ENCODE measurements around the gene NEK7. TPM values are rescaled to one million over a fixed set of nuclear protein-coding genes. Genes with fewer than 3 reads are reported as not detected.

The NEK7 gene
- total and polyA plus RNA-seq, 9 of the 15 experiments (the other 6 are each of a cell fraction or from before 2014, with no cell fraction given) = 8.5 to 37.3 (median 27.7) TPM

- Histone ChIP-seq H4K20me1 (replicated peaks; ENCODE audit: control insufficient read depth, insufficient read depth, low read length) (no peaks in the 10 kb centered on the region), H3K79me2 (ENCODE audit: control insufficient read depth, insufficient read depth, low read length) (no peaks in the 10 kb centered on the region), H2AFZ (ENCODE audit: low read depth, low read length) (no peak overlapping the region), H3K9me3 (replicated peaks; ENCODE audit: control insufficient read depth, insufficient read depth, low read depth, low read length) (no peaks in the 10 kb centered on the region), H3K9me1 (ENCODE audit: control insufficient read depth, insufficient read depth, low read length) (no peaks in the 10 kb centered on the region), H3K27ac (ENCODE audit: extremely low read depth, low read depth, low read length) (no peak overlapping the region), H3K4me1 (replicated peaks in 1 of 2; ENCODE audit: control insufficient read depth in 2 of 2, insufficient read depth in 2 of 2, low read length in 2 of 2) (no peaks in the 10 kb centered on the region; a peak in 2 of 5 replicates), H3K4me2 (ENCODE audit: insufficient read depth, low read length) (no peak overlapping the region), H3K9ac (ENCODE audit: insufficient read depth in 1 of 2, low read depth in 2 of 2, low read length in 2 of 2) (no peak overlapping the region), H3K27me3 (ENCODE audit: control insufficient read depth in 2 of 2, insufficient read depth in 2 of 2, low read length in 2 of 2) (no peaks in the 10 kb centered on the region), H3K36me3 (ENCODE audit: control insufficient read depth, insufficient read depth, low read length) (no peaks in the 10 kb centered on the region), H3K4me3 (no peak overlapping the region)
- ATAC-seq = no peak; the same call in 2 of the 3 replicates
- CTCF ChIA-PET (ENCODE audit: low intra/inter-chr PET ratio) = no interaction called here
- intact Hi-C loops (cut with micrococcal nuclease) = loop anchor here (10.0 kb wide), 1 partner anchor 278 kb away; no protein-coding TSS in a partner anchor
- no peak for DNase-seq (ENCODE audit: extremely low read depth in 1 of 4, low spot score in 3 of 4)
- no TSS peak for BruUV-seq (replicated peaks)
- peak; percentile 19 for FAIRE-seq
- WGBS (ENCODE audit: insufficient coverage, low coverage, missing lambda C conversion rate) = 3% methylated on average over 1 of the region's 1 CpG
- POLR2A ChIA-PET = no interaction called here
- in situ Hi-C loops (cut with MboI) = no loop called here
- TF ChIP-seq ZBED1 (IDR thresholded peaks at IDR 0.05) (no peak), CSDE1 (IDR thresholded peaks at IDR 0.05) (no peak), ZNF24 (IDR thresholded peaks at IDR 0.05) (no peak), E4F1 (CRISPR knock-in tag; IDR thresholded peaks at IDR 0.05; ENCODE audit: borderline replicate concordance) (no peak), TRIM24 (IDR thresholded peaks at IDR 0.05) (peak in 1 of 2 experiments; percentile 29; a peak in 1 of 4 replicates), THAP7 (CRISPR knock-in tag; IDR thresholded peaks at IDR 0.05) (no peak), ELK1 (CRISPR knock-in tag; IDR thresholded peaks at IDR 0.05) (no peak), SIN3A (IDR thresholded peaks at IDR 0.05; ENCODE audit: borderline replicate concordance in 2 of 2, control insufficient read depth in 1 of 2, low read depth in 2 of 2, low read length in 2 of 2) (no peak), HOMEZ (CRISPR knock-in tag; IDR thresholded peaks at IDR 0.05) (no peak), CHCHD3 (CRISPR knock-in tag; IDR thresholded peaks at IDR 0.05) (no peak), TEAD4 (IDR thresholded peaks at IDR 0.05; ENCODE audit: low read length) (peak; percentile 36; the same call in 1 of the 2 replicates), TEAD4 (CRISPR knock-in tag; IDR thresholded peaks at IDR 0.05; ENCODE audit: borderline replicate concordance) (no peak), POLR3G (IDR thresholded peaks at IDR 0.05; ENCODE audit: extremely low read depth, insufficient read length, insufficient replicate concordance) (no peak), ZNF217 (CRISPR knock-in tag; IDR thresholded peaks at IDR 0.05) (no peak), MAFG (tag; conservative IDR thresholded peaks at IDR 0.05) (no peak), HIVEP1 (CRISPR knock-in tag; IDR thresholded peaks at IDR 0.05) (no peak)
Measured at GRCh38 chr1:198272492-198272891, 115.7 kb downstream of the NEK7 start.
